ENCODE measurements around the gene IFNAR2. TPM values are rescaled to one million over a fixed set of nuclear protein-coding genes. Genes with fewer than 3 reads are reported as not detected.

The IFNAR2 gene
- total and polyA plus RNA-seq, 2 donors (not counting 1 experiment from before 2014, with no cell fraction given) = 5.6 to 24.3 TPM

- H3K27ac ChIP-seq (ENCODE audit: insufficient read depth, low read length) = no peak overlapping the region
- H3K4me3 ChIP-seq (replicated peaks in 1 of 4; ENCODE audit: control extremely low read depth in 1 of 4, insufficient read depth in 1 of 4, low read depth in 3 of 4, low read length in 4 of 4) = no peak overlapping the region
- H3K4me1 ChIP-seq (ENCODE audit: control insufficient read depth, extremely low read depth, insufficient read depth, low read length) = no peaks in the 10 kb centered on the region
- H3K36me3 ChIP-seq (ENCODE audit: control insufficient read depth, insufficient read depth, low read length) = peaks cover 8% of the 10 kb centered on the region
- H3K9ac ChIP-seq (ENCODE audit: insufficient read depth, low read length) = no peak overlapping the region
- no peak overlapping the region for H2AFZ ChIP-seq (ENCODE audit: low read length)
- TF ChIP-seq EZH2 (IDR thresholded peaks at IDR 0.05; ENCODE audit: low read length, missing control alignments) (no peak), CTCF (conservative IDR thresholded peaks at IDR 0.05 in 1 of 2, IDR thresholded peaks at IDR 0.05 in 1 of 2; ENCODE audit: low read depth in 1 of 2, low read length in 2 of 2) (no peak)
- H4K20me1 ChIP-seq (ENCODE audit: control insufficient read depth, extremely low read depth, insufficient read depth, low read length) = no peaks in the 10 kb centered on the region
- no peak overlapping the region for H3K4me2 ChIP-seq (ENCODE audit: extremely low read depth, insufficient read depth, low read length)
- H3K27me3 ChIP-seq (ENCODE audit: control insufficient read depth, insufficient read depth, low read length) = no peaks in the 10 kb centered on the region
- H3K79me2 ChIP-seq (ENCODE audit: control insufficient read depth, insufficient read depth, low read length) = peaks cover 4% of the 10 kb centered on the region
- no peak for DNase-seq (ENCODE audit: low read depth in 2 of 2)
- H3K9me3 ChIP-seq (ENCODE audit: control insufficient read depth, insufficient read depth, low read depth, low read length) = no peaks in the 10 kb centered on the region
Measured at GRCh38 chr21:33270986-33271385, 41.2 kb downstream of the IFNAR2 start.

- no peak overlapping the region for H2AFZ ChIP-seq (ENCODE audit: low read length)
- H3K4me1 ChIP-seq (ENCODE audit: control insufficient read depth, extremely low read depth, insufficient read depth, low read length) = no peaks in the 10 kb centered on the region
- H3K79me2 ChIP-seq (ENCODE audit: control insufficient read depth, insufficient read depth, low read length) = no peaks in the 10 kb centered on the region
- peaks cover 8% of the 10 kb centered on the region for H3K36me3 ChIP-seq (ENCODE audit: control insufficient read depth, insufficient read depth, low read length)
- TF ChIP-seq EZH2 (IDR thresholded peaks at IDR 0.05; ENCODE audit: low read length, missing control alignments) (no peak), CTCF (conservative IDR thresholded peaks at IDR 0.05 in 1 of 2, IDR thresholded peaks at IDR 0.05 in 1 of 2; ENCODE audit: low read depth in 1 of 2, low read length in 2 of 2) (no peak)
- H4K20me1 ChIP-seq (ENCODE audit: control insufficient read depth, extremely low read depth, insufficient read depth, low read length) = no peaks in the 10 kb centered on the region
- no peak overlapping the region for H3K4me3 ChIP-seq (replicated peaks in 1 of 4; ENCODE audit: control extremely low read depth in 1 of 4, insufficient read depth in 1 of 4, low read depth in 3 of 4, low read length in 4 of 4)
- no peak overlapping the region for H3K9ac ChIP-seq (ENCODE audit: insufficient read depth, low read length)
- H3K4me2 ChIP-seq (ENCODE audit: extremely low read depth, insufficient read depth, low read length) = no peak overlapping the region
- H3K27ac ChIP-seq (ENCODE audit: insufficient read depth, low read length) = no peak overlapping the region
- DNase-seq (ENCODE audit: low read depth in 2 of 2) = peak in 1 of 2 donors; percentile 62
- H3K9me3 ChIP-seq (ENCODE audit: control insufficient read depth, insufficient read depth, low read depth, low read length) = no peaks in the 10 kb centered on the region
- H3K27me3 ChIP-seq (ENCODE audit: control insufficient read depth, insufficient read depth, low read length) = no peaks in the 10 kb centered on the region
Measured at GRCh38 chr21:33273044-33273443, 43.3 kb downstream of the IFNAR2 start.

- peak; percentile 20 to 30 for DNase-seq (ENCODE audit: low read depth in 2 of 2)
- no peak overlapping the region for H3K4me2 ChIP-seq (ENCODE audit: extremely low read depth, insufficient read depth, low read length)
- no peak overlapping the region for H3K9ac ChIP-seq (ENCODE audit: insufficient read depth, low read length)
Measured at GRCh38 chr21:33278721-33279120, 49.0 kb downstream of the IFNAR2 start.

More at GRCh38 chr21:33278721-33279120, 49.0 kb downstream of the IFNAR2 start:
- H3K79me2 ChIP-seq (ENCODE audit: control insufficient read depth, insufficient read depth, low read length) = no peaks in the 10 kb centered on the region
- H3K36me3 ChIP-seq (ENCODE audit: control insufficient read depth, insufficient read depth, low read length) = peaks cover 4% of the 10 kb centered on the region
- no peak overlapping the region for H3K4me3 ChIP-seq (replicated peaks in 1 of 4; ENCODE audit: control extremely low read depth in 1 of 4, insufficient read depth in 1 of 4, low read depth in 3 of 4, low read length in 4 of 4)
- no peaks in the 10 kb centered on the region for H3K4me1 ChIP-seq (ENCODE audit: control insufficient read depth, extremely low read depth, insufficient read depth, low read length)
- no peak overlapping the region for H3K27ac ChIP-seq (ENCODE audit: insufficient read depth, low read length)
- no peaks in the 10 kb centered on the region for H4K20me1 ChIP-seq (ENCODE audit: control insufficient read depth, extremely low read depth, insufficient read depth, low read length)
- H3K27me3 ChIP-seq (ENCODE audit: control insufficient read depth, insufficient read depth, low read length) = no peaks in the 10 kb centered on the region
- H3K9me3 ChIP-seq (ENCODE audit: control insufficient read depth, insufficient read depth, low read depth, low read length) = no peaks in the 10 kb centered on the region
- H2AFZ ChIP-seq (ENCODE audit: low read length) = no peak overlapping the region
- TF ChIP-seq CTCF (conservative IDR thresholded peaks at IDR 0.05 in 1 of 2, IDR thresholded peaks at IDR 0.05 in 1 of 2; ENCODE audit: low read depth in 1 of 2, low read length in 2 of 2) = no peak
- no peak for TF ChIP-seq EZH2 (IDR thresholded peaks at IDR 0.05; ENCODE audit: low read length, missing control alignments)

All from fibroblast of lung (primary cell).